ENCODE data around the gene GASK1A. TPM values are rescaled to one million over a fixed set of nuclear protein-coding genes. Genes with fewer than 3 reads are reported as not detected.
A peak's percentile ranks its signal among the peaks of the same experiment; 100 is the strongest.

Gene GASK1A
- total RNA-seq, 1 donor from 2014 or later: not detected

DNA sequence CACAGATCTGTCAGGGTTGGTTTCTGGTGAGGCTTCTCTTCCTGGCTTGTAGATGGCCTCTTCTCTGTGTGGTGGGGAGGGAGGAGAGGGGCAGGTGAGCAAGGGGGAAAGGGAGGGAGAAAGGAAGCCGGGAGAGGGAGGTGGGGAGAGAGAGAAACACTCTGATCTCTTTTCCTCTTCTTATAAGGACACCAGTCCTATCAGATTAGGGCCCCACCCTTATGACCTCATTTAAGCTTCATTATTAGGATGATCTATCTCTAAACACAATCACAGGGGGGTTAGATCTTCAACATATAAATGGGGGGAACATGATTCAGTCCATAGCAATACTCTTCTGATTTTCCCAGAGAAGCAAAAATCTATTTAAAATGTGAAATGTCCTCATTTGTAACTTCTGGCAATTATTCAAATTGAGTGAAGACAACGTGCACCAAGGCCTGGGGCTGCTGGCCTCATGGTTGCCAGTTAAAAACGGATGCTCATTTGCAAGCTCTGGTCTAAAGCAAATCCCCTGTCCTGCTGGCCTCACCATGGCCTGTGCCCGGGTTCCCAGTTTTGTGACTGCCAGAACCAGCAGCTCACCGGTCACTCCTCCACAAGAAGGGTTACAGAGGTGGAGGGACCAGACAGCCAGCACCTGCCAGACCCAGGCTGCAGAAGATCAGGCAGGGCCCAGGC, 118.4 kb downstream of the GASK1A start:
- H3K27me3 Mint-ChIP-seq: no peaks in the 10 kb centered on the region
- H3K27ac Mint-ChIP-seq: no peak overlapping the region
- DNase-seq: no peak
- TF ChIP-seq, protein P1, sequence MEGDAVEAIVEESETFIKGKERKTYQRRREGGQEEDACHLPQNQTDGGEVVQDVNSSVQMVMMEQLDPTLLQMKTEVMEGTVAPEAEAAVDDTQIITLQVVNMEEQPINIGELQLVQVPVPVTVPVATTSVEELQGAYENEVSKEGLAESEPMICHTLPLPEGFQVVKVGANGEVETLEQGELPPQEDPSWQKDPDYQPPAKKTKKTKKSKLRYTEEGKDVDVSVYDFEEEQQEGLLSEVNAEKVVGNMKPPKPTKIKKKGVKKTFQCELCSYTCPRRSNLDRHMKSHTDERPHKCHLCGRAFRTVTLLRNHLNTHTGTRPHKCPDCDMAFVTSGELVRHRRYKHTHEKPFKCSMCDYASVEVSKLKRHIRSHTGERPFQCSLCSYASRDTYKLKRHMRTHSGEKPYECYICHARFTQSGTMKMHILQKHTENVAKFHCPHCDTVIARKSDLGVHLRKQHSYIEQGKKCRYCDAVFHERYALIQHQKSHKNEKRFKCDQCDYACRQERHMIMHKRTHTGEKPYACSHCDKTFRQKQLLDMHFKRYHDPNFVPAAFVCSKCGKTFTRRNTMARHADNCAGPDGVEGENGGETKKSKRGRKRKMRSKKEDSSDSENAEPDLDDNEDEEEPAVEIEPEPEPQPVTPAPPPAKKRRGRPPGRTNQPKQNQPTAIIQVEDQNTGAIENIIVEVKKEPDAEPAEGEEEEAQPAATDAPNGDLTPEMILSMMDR (IDR thresholded peaks at IDR 0.05): no peak
- intact Hi-C loops (cut with micrococcal nuclease): no loop called here
- H3K9me3 Mint-ChIP-seq: no peaks in the 10 kb centered on the region
- ChIA-PET CTCF (no interaction called here), POLR2A (no interaction called here)
- H3K36me3 Mint-ChIP-seq (ENCODE audit: low read depth): no peaks in the 10 kb centered on the region
- no peak overlapping the region for H3K4me3 Mint-ChIP-seq
- no peaks in the 10 kb centered on the region for H3K4me1 Mint-ChIP-seq
- ATAC-seq (ENCODE audit: low read depth): no peak

DNA sequence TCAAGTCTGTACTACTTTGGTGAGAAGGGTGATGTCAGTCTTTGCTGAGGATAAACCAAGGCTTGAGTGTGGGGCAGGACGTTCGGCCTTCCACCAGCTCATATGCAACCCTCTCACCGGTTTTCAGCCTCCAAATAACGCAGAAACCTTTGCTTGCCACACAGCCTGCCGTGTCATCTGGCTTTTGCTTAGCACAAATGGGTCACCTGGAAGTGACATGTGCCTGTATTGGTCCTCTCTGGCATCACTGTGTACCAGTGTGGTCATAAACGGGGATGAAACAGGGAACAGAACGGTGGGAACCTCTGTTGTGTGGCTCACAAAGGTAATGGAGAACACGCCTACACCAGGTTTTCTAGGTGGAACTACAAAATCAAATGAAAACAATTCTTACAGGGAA, 119.7 kb downstream of the GASK1A start:
- H3K4me3 Mint-ChIP-seq: no peak overlapping the region
- no peak for DNase-seq
- H3K4me1 Mint-ChIP-seq: no peaks in the 10 kb centered on the region
- no peaks in the 10 kb centered on the region for H3K9me3 Mint-ChIP-seq
- POLR2A ChIA-PET: no interaction called here
- CTCF ChIA-PET: no interaction called here
- intact Hi-C loops (cut with micrococcal nuclease): no loop called here
- H3K27me3 Mint-ChIP-seq: no peaks in the 10 kb centered on the region
- ATAC-seq (ENCODE audit: low read depth): no peak
- no peaks in the 10 kb centered on the region for H3K36me3 Mint-ChIP-seq (ENCODE audit: low read depth)
- TF ChIP-seq, protein P1 (IDR thresholded peaks at IDR 0.05): no peak
- no peak overlapping the region for H3K27ac Mint-ChIP-seq

DNA sequence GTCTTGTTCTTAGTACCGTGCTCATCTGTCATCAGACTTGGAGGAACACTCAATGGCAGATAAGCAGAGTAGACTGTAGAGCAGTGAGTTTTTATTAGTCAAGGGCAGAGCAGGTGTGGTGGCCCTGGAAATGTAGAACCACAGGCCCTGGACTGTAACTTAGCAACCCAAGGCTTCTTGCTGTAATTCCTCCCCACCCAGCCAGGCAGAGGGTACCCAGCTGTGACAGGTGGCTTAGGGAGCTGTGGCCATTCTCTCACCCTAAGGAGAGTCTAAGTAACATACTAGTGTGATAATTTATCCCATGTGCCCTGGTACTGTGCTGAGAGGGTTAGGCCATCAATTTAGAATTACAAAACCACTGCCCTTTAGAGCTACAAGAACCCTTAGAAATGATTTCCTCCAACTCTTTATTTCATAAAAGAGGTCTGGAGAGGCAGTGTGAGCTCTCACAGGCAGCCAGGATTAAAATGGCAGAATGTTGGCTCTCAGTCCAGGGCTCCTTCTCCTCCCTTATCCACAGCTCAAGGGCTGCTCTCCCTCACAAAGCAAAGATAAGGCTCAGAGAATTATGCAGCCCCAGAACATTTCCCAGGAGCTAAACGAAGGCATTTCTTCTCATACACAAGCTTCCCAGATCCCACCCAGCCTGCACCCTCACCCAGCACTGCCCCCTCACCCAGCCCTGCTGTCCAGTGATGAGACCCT, 123.8 kb downstream of the GASK1A start:
- no peak overlapping the region for H3K4me3 Mint-ChIP-seq
- TF ChIP-seq, protein P1 (IDR thresholded peaks at IDR 0.05): no peak
- intact Hi-C loops (cut with micrococcal nuclease): loop anchor here (10.0 kb wide), 1 partner anchor 298 kb away; the partner anchor contains the start of genes ACKR2 and HIGD1A
- H3K27ac Mint-ChIP-seq: no peak overlapping the region
- no peak for DNase-seq
- H3K36me3 Mint-ChIP-seq (ENCODE audit: low read depth): no peaks in the 10 kb centered on the region
- no peak for ATAC-seq (ENCODE audit: low read depth)
- no peaks in the 10 kb centered on the region for H3K9me3 Mint-ChIP-seq
- ChIA-PET CTCF (no interaction called here), POLR2A (no interaction called here)
- peaks cover 14% of the 10 kb centered on the region for H3K4me1 Mint-ChIP-seq
- H3K27me3 Mint-ChIP-seq: no peaks in the 10 kb centered on the region

DNA sequence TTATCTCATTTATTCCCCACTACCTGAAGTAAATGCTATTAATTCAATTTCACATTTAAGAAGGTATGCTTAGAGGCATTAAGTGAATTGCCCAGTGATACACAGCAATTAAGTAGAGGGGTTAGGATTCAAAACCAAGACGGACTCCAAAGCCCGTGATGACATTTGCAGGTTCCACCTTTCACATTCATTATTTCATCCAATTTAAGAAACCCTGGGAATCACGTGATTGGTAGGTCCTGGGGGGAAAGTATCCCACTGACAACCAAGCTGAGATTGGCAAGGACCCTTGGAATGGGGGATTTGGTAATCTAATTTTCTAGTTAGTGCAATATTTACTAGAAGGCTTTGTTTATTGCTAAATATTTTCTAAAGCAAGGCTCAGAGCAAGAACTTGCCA, 124.9 kb downstream of the GASK1A start:
- peak overlapping the region; percentile 19 for H3K4me3 Mint-ChIP-seq

More for the DNA sequence above, 124.9 kb downstream of the GASK1A start:
- ATAC-seq (ENCODE audit: low read depth) (no peak), DNase-seq (no peak)
- H3K4me1 Mint-ChIP-seq: peaks cover 14% of the 10 kb centered on the region
- TF ChIP-seq, protein P1 (IDR thresholded peaks at IDR 0.05): no peak
- H3K36me3 Mint-ChIP-seq (ENCODE audit: low read depth): no peaks in the 10 kb centered on the region
- no peak overlapping the region for H3K27ac Mint-ChIP-seq
- CTCF ChIA-PET: no interaction called here
- POLR2A ChIA-PET: no interaction called here
- intact Hi-C loops (cut with micrococcal nuclease): loop anchor here (10.0 kb wide), 1 partner anchor 299 kb away; the partner anchor contains the start of genes ACKR2 and HIGD1A
- no peaks in the 10 kb centered on the region for H3K9me3 Mint-ChIP-seq
- H3K27me3 Mint-ChIP-seq: no peaks in the 10 kb centered on the region
